Caco-2 (cell line): Measurements from ENCODE around the gene UBA7. TPM values are rescaled to one million over a fixed set of nuclear protein-coding genes. Genes with fewer than 3 reads are reported as not detected.

ENCODE experiments used
- Bru-seq: library from RNA; stranded (reverse); fragments of 400-500 nt; gene quantifications from one replicate; lab custom pipeline; 2021; lab: Mats Ljungman, UMichigan
- BruChase-seq, 2 experiments: library from RNA; stranded (reverse); fragments of 400-500 nt; gene quantifications; one replicate each; lab custom pipeline; 2021; lab: Mats Ljungman, UMichigan
- BruUV-seq: library from RNA; stranded (reverse); fragments of 400-500 nt; replicated peaks from 2 replicates; lab custom pipeline; 2021; lab: Mats Ljungman, UMichigan
- CTCF ChIA-PET: fragments of 300-600 bp; sonication (Branson Sonifier 250); formaldehyde crosslinking; loops from one replicate; lab custom pipeline; 2022; ENCODE audit warnings: antibody characterized with exemption; lab: Charles Lee
- POLR2A ChIA-PET: fragments of 300-600 bp; sonication (Branson Sonifier 250); formaldehyde crosslinking; loops from one replicate; lab custom pipeline; 2022; ENCODE audit warnings: antibody characterized with exemption; lab: Charles Lee
- DNase-seq, 2 experiments: peaks; one replicate each; pipeline versions ENCODE4 v3.0.0 to v3.0.0-alpha.2; 2020 to 2022
- H3K27me3 ChIP-seq: replicated peaks from 2 replicates; pipeline ENCODE4 v1.6.0; 2011; ENCODE audit warnings: low read length; ENCODE audit not compliant: control insufficient read depth, insufficient read depth
- H3K36me3 ChIP-seq: 2 replicates; pipeline ENCODE4 v1.5.1; 2011; ENCODE audit warnings: low read length; ENCODE audit not compliant: control insufficient read depth, insufficient read depth
- H3K4me1 ChIP-seq: fragments of 250-450 bp; sonication (Bioruptor Pico); 2 replicates; pipeline ENCODE4 v1.5.1; 2020; ENCODE audit warnings: mild to moderate bottlenecking
- H3K4me3 ChIP-seq: 2 replicates; pipeline ENCODE4 v1.5.1; 2011; ENCODE audit warnings: low read depth, mild to moderate bottlenecking, control low read depth, low read length
- H3K9me3 ChIP-seq: fragments of 250-450 bp; sonication (Bioruptor Pico); 2 replicates; pipeline ENCODE4 v1.5.1; 2020; ENCODE audit warnings: mild to moderate bottlenecking, moderate library complexity
- H3K27ac Mint-ChIP-seq: one replicate; pipeline ENCODE4 v1.8.0; 2022; ENCODE audit warnings: mixed read lengths; ENCODE audit not compliant: unreplicated experiment
- H3K27me3 Mint-ChIP-seq: one replicate; pipeline ENCODE4 v1.8.0; 2022; ENCODE audit warnings: mixed read lengths; ENCODE audit not compliant: insufficient read depth, unreplicated experiment
- H3K36me3 Mint-ChIP-seq: one replicate; pipeline ENCODE4 v1.8.0; 2022; ENCODE audit warnings: mild to moderate bottlenecking, mixed read lengths; ENCODE audit not compliant: insufficient read depth, unreplicated experiment
- H3K4me1 Mint-ChIP-seq: one replicate; pipeline ENCODE4 v1.8.0; 2022; ENCODE audit warnings: low read depth, mixed read lengths; ENCODE audit not compliant: unreplicated experiment
- H3K4me3 Mint-ChIP-seq: one replicate; pipeline ENCODE4 v1.8.0; 2022; ENCODE audit warnings: mild to moderate bottlenecking, moderate library complexity, mixed read lengths; ENCODE audit not compliant: unreplicated experiment
- H3K9me3 Mint-ChIP-seq: one replicate; pipeline ENCODE4 v1.8.0; 2022; ENCODE audit warnings: mixed read lengths; ENCODE audit not compliant: unreplicated experiment
- CTCF ChIP-seq, 2 experiments: fragments of 200-600 bp in 1 of 2; IDR thresholded peaks; 1 replicate in 1 of 2; 2 replicates in 1 of 2; pipeline versions ENCODE4 v1.5.1 to v1.8.0; 2011 to 2022; ENCODE audit warnings: antibody characterized with exemption in 1 of 2, control low read depth in 1 of 2, inconsistent platforms in 1 of 2, low read depth in 1 of 2, low read length in 1 of 2, mild to moderate bottlenecking in 1 of 2, moderate library complexity in 1 of 2; ENCODE audit not compliant: insufficient read depth in 1 of 2, severe bottlenecking in 1 of 2, unreplicated experiment in 1 of 2
- intact Hi-C: fragments of 100-400 bp; cut with micrococcal nuclease; formaldehyde crosslinking; loops from one replicate; pipeline ENCODE4 v1.10.0; 2022; ENCODE audit not compliant: unreplicated experiment
- long read RNA-seq: library from polyadenylated mRNA; stranded (forward); transcript quantifications from one replicate; pipeline ENCODE4 v2.0.0, GENCODE V29; 2022
- total RNA-seq: library from RNA; stranded (reverse); gene quantifications from 2 replicates; pipeline ENCODE4 v1.2.3, GENCODE V29; 2022

Gene UBA7
- total RNA-seq (0.93 TPM in 1 of 2 replicates, not detected in the other), Bru-seq, nascent RNA (percentile 8 among the genes with signal in this experiment), BruChase-seq, experiment 1, labeled RNA remaining after a 2-hour chase (percentile 16 among the genes with signal in this experiment), BruChase-seq, experiment 2, labeled RNA remaining after a 6-hour chase (percentile 29 among the genes with signal in this experiment)
- long read RNA-seq: 0 reads

GRCh38 chr3:49813497-49814174 lies at the start of gene UBA7:
TSS of gene UBA7 (minus strand) at chr3:49813953. CDS start at chr3:49813787, 166 bp downstream.
- no TSS peak for BruUV-seq
- Histone ChIP-seq H3K9me3 (no peaks in the 10 kb centered on the region), H3K4me1 (no peaks in the 10 kb centered on the region), H3K27me3 (no peaks in the 10 kb centered on the region), H3K36me3 (no peaks in the 10 kb centered on the region), H3K4me3 (no peak within 1 kb of the TSS)
- no peak for TF ChIP-seq CTCF (IDR thresholded peaks at IDR 0.05; ENCODE audit: insufficient read depth in 1 of 2, low read depth in 1 of 2, low read length in 1 of 2, severe bottlenecking in 1 of 2, unreplicated experiment in 1 of 2)
- Mint-ChIP-seq H3K4me3 (no peak within 1 kb of the TSS), H3K4me1 (no peaks in the 10 kb centered on the region), H3K27me3 (no peaks in the 10 kb centered on the region), H3K36me3 (no peaks in the 10 kb centered on the region), H3K27ac (no peak within 1 kb of the TSS), H3K9me3 (no peaks in the 10 kb centered on the region)
- POLR2A ChIA-PET: no interaction called here
- intact Hi-C loops: no loop called here
- no peak for DNase-seq
- CTCF ChIA-PET: interaction anchor here (0.9 to 1.0 kb wide), 2 partner anchors 11 to 26 kb away, joined by 3 read pairs; partner anchors contain the start of gene INKA1

GRCh38 chr3:49859576-49860305 lies 46.0 kb upstream of the UBA7 start:
- Mint-ChIP-seq H3K27me3 (no peaks in the 10 kb centered on the region), H3K4me1 (peaks cover 6% of the 10 kb centered on the region), H3K27ac (no peak overlapping the region), H3K9me3 (no peaks in the 10 kb centered on the region), H3K36me3 (peaks cover 7% of the 10 kb centered on the region), H3K4me3 (no peak overlapping the region)
- intact Hi-C loops: loop anchor here (5.0 kb wide), 1 partner anchor 43 kb away; the partner anchor contains the start of gene MST1R
- H3K4me3 ChIP-seq: no peak overlapping the region
- no peak for DNase-seq
- H3K9me3 ChIP-seq: no peaks in the 10 kb centered on the region
- POLR2A ChIA-PET: no interaction called here
- no peaks in the 10 kb centered on the region for H3K36me3 ChIP-seq
- 0 out of 2 replicates have a peak, but pooled peaks cover 4% of the 10 kb centered on the region for H3K4me1 ChIP-seq
- CTCF ChIA-PET: no interaction called here
- no peaks in the 10 kb centered on the region for H3K27me3 ChIP-seq
- TF ChIP-seq CTCF (IDR thresholded peaks at IDR 0.05; ENCODE audit: insufficient read depth in 1 of 2, low read depth in 1 of 2, low read length in 1 of 2, severe bottlenecking in 1 of 2, unreplicated experiment in 1 of 2): no peak
- no TSS peak for BruUV-seq
